Activated B cell treated with CpG ODN at 0.5 μM for 24 hours (primary cell): ENCODE data around the gene BTBD9. TPM values are rescaled to one million over a fixed set of nuclear protein-coding genes. Genes with fewer than 3 reads are reported as not detected.

Experiments used
- ATAC-seq: fragments of 200-7000 bp; cut with Tn5 transposase; one replicate; pipeline ENCODE4 v1.10.0; 2021; ENCODE audit warnings: low read depth, mild to moderate bottlenecking, moderate library complexity
- CTCF ChIA-PET: fragments of 350-600 bp; sonication (Branson Sonifier 250); formaldehyde crosslinking; loops from one replicate; lab custom pipeline; 2021; ENCODE audit warnings: antibody characterized with exemption; lab: Charles Lee
- POLR2A ChIA-PET: fragments of 350-600 bp; sonication (Branson Sonifier 250); formaldehyde crosslinking; loops from one replicate; lab custom pipeline; 2021; ENCODE audit warnings: antibody characterized with exemption; lab: Charles Lee
- DNase-seq: peaks from one replicate; pipeline ENCODE4 v3.0.0; 2022
- H3K27ac Mint-ChIP-seq: one replicate; pipeline ENCODE4 v1.8.0; 2020; ENCODE audit warnings: mixed read lengths
- H3K27me3 Mint-ChIP-seq: one replicate; pipeline ENCODE4 v1.8.0; 2021; ENCODE audit warnings: mixed read lengths
- H3K36me3 Mint-ChIP-seq: one replicate; pipeline ENCODE4 v1.8.0; 2021; ENCODE audit warnings: low read depth, mixed read lengths
- H3K4me1 Mint-ChIP-seq: one replicate; pipeline ENCODE4 v1.8.0; 2021; ENCODE audit warnings: mixed read lengths
- H3K4me3 Mint-ChIP-seq: one replicate; pipeline ENCODE4 v1.8.0; 2020; ENCODE audit warnings: mild to moderate bottlenecking, mixed read lengths
- H3K9me3 Mint-ChIP-seq: one replicate; pipeline ENCODE4 v1.8.0; 2020; ENCODE audit warnings: mixed read lengths
- intact Hi-C: fragments of 100-400 bp; cut with micrococcal nuclease; formaldehyde crosslinking; loops from one replicate; pipeline ENCODE4 v1.15.1; 2024
- total RNA-seq: library from RNA; stranded (reverse); gene quantifications from 2 replicates; pipeline ENCODE4 v1.2.3, GENCODE V29; 2022
- TF ChIP-seq, protein P1 (sequence below): fragments of 200-600 bp; IDR thresholded peaks from one replicate; pipeline ENCODE4 v1.8.0; 2022; ENCODE audit warnings: antibody characterized with exemption, mild to moderate bottlenecking

The BTBD9 gene
- total RNA-seq, 1 donor from 2014 or later: 25.7 TPM

DNA sequence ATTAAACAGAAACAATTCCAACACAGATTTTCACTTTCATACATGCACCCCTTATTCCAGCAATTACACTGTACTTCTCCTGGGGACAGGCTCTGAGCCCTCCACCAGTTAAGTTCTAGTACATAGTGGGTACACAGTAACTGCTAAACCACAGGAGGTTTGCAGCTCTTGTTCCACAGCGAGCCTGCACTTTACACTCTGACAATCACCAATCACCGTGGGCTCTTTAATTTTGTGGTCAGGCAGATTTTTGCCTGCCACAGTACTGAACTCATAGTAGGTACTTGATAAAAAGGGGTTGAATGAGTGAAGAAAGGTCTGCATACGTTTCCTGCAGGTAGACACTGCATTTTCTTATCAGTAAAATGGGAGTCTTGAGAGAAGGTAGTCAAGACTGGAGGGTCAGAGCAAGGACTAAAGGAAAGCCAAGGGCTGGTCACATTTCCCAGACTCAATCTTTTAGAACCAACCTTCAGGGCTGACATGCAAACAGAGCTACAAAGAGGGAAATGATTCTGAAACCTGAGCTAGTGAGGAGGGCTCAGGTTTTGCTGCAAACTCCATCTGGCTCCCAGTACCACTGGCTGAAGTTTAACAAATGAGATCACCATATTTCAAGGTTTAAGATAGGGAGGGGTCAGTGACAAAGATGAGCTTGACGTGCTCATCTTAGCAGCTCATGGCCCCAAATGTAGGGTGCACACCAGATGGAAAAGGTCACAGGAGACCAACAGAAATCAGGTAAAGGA, 404.6 kb downstream of the BTBD9 start:
- H3K27ac Mint-ChIP-seq: peak overlapping the region; percentile 27
- ChIA-PET POLR2A (interaction anchor here (0.6 to 1.2 kb wide), 2 partner anchors 31 to 162 kb away, joined by 3 read pairs; no protein-coding TSS in a partner anchor), CTCF (no interaction called here)
- H3K9me3 Mint-ChIP-seq: no peaks in the 10 kb centered on the region
- H3K4me3 Mint-ChIP-seq: no peak overlapping the region
- H3K36me3 Mint-ChIP-seq: peaks cover 3% of the 10 kb centered on the region
- TF ChIP-seq, protein P1, sequence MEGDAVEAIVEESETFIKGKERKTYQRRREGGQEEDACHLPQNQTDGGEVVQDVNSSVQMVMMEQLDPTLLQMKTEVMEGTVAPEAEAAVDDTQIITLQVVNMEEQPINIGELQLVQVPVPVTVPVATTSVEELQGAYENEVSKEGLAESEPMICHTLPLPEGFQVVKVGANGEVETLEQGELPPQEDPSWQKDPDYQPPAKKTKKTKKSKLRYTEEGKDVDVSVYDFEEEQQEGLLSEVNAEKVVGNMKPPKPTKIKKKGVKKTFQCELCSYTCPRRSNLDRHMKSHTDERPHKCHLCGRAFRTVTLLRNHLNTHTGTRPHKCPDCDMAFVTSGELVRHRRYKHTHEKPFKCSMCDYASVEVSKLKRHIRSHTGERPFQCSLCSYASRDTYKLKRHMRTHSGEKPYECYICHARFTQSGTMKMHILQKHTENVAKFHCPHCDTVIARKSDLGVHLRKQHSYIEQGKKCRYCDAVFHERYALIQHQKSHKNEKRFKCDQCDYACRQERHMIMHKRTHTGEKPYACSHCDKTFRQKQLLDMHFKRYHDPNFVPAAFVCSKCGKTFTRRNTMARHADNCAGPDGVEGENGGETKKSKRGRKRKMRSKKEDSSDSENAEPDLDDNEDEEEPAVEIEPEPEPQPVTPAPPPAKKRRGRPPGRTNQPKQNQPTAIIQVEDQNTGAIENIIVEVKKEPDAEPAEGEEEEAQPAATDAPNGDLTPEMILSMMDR: no peak
- intact Hi-C loops: no loop called here
- DNase-seq: no peak
- ATAC-seq: peak; percentile 49
- peaks cover 37% of the 10 kb centered on the region for H3K4me1 Mint-ChIP-seq
- H3K27me3 Mint-ChIP-seq: no peaks in the 10 kb centered on the region

DNA sequence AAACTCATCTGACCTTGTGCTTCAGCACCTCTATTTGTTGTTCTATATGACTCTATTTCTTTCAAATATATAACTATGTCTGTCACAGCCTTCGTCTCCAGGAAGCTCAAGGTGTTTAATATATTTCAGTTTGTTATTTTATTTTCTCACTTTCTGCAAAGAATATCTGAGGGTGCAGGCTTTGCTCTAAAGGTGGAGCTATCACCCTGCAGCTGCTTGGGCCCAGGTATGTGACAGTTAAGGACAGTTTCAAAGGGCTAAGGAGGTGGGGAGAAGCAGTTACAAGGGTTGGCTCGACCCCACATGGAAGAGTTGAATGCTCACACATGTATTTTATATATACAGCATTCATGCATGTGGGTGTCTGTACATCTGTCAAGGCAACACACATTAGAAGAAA, 405.6 kb downstream of the BTBD9 start:
- DNase-seq: no peak
- Mint-ChIP-seq H3K36me3 (peaks cover 3% of the 10 kb centered on the region), H3K4me1 (peaks cover 30% of the 10 kb centered on the region), H3K4me3 (no peak overlapping the region), H3K27ac (no peak overlapping the region), H3K9me3 (no peaks in the 10 kb centered on the region), H3K27me3 (no peaks in the 10 kb centered on the region)
- TF ChIP-seq, protein P1: no peak
- ChIA-PET POLR2A (no interaction called here), CTCF (no interaction called here)
- ATAC-seq: no peak
- intact Hi-C loops: no loop called here

DNA sequence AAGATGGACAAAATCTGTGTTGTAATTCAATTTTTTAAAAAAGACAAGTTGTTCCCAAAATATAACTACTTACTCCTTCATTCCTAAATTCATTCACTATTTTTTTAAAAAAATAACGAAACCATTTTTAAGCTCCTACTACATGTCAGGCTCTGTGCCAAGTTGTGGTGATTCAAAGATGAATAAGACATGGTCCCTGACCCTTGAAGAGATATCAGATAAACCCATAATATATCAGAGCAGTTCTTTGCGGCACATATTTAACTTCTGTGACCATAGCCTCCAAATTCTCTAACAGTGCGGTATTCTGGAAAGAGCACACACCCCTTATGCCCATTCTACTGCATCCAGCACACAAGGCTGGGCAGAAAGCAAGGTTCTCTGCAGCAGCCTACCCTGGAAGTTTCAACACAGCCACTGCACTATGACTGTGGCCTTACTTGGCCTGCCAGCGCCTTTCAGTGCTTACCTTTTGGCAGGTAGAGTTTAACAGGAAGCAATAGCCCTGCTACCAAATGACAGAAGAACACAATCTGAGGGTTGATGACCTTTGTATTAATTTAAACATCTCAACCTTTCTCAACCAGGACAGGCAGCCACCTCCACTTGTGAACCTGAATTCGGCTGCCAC, 406.5 kb downstream of the BTBD9 start:
- peaks cover 30% of the 10 kb centered on the region for H3K4me1 Mint-ChIP-seq
- ATAC-seq (no peak), DNase-seq (no peak)
- H3K27me3 Mint-ChIP-seq: no peaks in the 10 kb centered on the region
- intact Hi-C loops: no loop called here
- no peaks in the 10 kb centered on the region for H3K9me3 Mint-ChIP-seq
- ChIA-PET POLR2A (no interaction called here), CTCF (no interaction called here)
- no peak overlapping the region for H3K4me3 Mint-ChIP-seq
- H3K27ac Mint-ChIP-seq: no peak overlapping the region
- peaks cover 3% of the 10 kb centered on the region for H3K36me3 Mint-ChIP-seq
- TF ChIP-seq, protein P1: no peak

DNA sequence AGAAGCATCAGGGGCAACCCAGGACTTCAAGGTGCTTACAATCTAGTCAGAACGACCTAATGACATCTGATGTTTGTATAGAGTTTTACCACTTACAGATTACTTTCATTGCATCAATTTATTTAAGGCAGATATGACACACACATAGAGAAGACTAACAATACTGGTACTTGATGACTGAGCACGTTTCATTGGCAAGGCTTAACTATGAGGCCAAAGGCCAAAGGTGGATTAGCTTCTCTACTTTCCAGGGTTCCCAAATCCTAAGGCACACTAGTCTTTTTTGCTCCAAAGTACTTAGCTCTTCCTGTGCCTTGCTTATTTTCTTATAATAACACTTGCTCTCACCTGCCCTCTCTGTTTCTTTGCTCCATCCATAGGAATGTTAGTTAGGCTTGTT, 414.0 kb downstream of the BTBD9 start:
- intact Hi-C loops: no loop called here
- H3K4me3 Mint-ChIP-seq: no peak overlapping the region
- no peak for DNase-seq
- H3K27me3 Mint-ChIP-seq: no peaks in the 10 kb centered on the region
- H3K36me3 Mint-ChIP-seq: peaks cover 17% of the 10 kb centered on the region
- no peak for ATAC-seq
- H3K9me3 Mint-ChIP-seq: no peaks in the 10 kb centered on the region
- POLR2A ChIA-PET: no interaction called here
- no peak overlapping the region for H3K27ac Mint-ChIP-seq
- H3K4me1 Mint-ChIP-seq: no peaks in the 10 kb centered on the region
- CTCF ChIA-PET: no interaction called here
- TF ChIP-seq, protein P1: no peak

DNA sequence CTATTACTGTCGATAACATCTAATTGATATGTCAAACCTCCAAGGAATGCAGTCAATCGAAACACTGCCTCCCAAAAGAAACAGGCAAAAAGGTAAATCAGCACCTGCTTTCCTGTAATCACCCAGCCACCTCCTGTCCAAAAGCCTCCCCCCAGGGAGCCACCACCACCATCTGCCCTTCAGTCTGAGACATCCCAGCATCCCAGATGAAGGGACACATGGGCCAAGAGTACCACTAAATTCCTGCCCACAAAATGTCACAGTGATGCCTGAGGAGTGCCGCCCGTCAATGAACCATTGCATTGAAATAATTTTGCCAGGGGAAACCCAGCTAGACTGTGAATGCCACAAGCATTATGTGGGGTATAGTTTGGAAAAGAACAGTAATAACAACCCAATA, 418.5 kb downstream of the BTBD9 start:
- DNase-seq: no peak
- Mint-ChIP-seq H3K27me3 (no peaks in the 10 kb centered on the region), H3K4me1 (no peaks in the 10 kb centered on the region), H3K9me3 (no peaks in the 10 kb centered on the region), H3K4me3 (no peak overlapping the region), H3K36me3 (peaks cover 13% of the 10 kb centered on the region), H3K27ac (no peak overlapping the region)
- ATAC-seq: no peak
- ChIA-PET CTCF (no interaction called here), POLR2A (no interaction called here)
- intact Hi-C loops: no loop called here
- TF ChIP-seq, protein P1: no peak
